Common myeloid progenitor, CD34-positive (primary cell): ENCODE results near the gene GRAMD1B.

ENCODE experiments used
- CTCF ChIA-PET: fragments of 350-600 bp; sonication (Branson Sonifier 250); formaldehyde crosslinking; loops from one replicate; lab custom pipeline; 2021; ENCODE audit warnings: antibody characterized with exemption; lab: Charles Lee
- POLR2A ChIA-PET: fragments of 350-600 bp; sonication (Branson Sonifier 250); formaldehyde crosslinking; loops from one replicate; lab custom pipeline; 2021; ENCODE audit warnings: antibody characterized with exemption; lab: Charles Lee
- DNase-seq, 3 donors: peaks; one replicate each; pipeline versions ENCODE4 v3.0.0 to v3.0.0-alpha.2; 2013
- H3K27ac ChIP-seq, 2 experiments: 1 replicate in 1 of 2; 2 replicates in 1 of 2; pipeline ENCODE4 v1.7.0; 2013; ENCODE audit warnings: inconsistent platforms in 2 of 2, low read length in 2 of 2, mild to moderate bottlenecking in 2 of 2, low read depth in 1 of 2, moderate library complexity in 1 of 2; ENCODE audit not compliant: severe bottlenecking in 2 of 2, insufficient read depth in 1 of 2, poor library complexity in 1 of 2
- H3K27me3 ChIP-seq, 5 experiments: replicated peaks in 2 of 5; 1 replicate in 3 of 5; 2 replicates in 2 of 5; pipeline versions ENCODE4 v1.6.1 to v1.7.0; 2013; ENCODE audit warnings: low read length in 4 of 5, mild to moderate bottlenecking in 2 of 5, moderate library complexity in 2 of 5, inconsistent platforms in 1 of 5; ENCODE audit not compliant: insufficient read depth in 5 of 5, control insufficient read depth in 4 of 5
- H3K36me3 ChIP-seq, 4 experiments: 1 replicate in 2 of 4; 2 replicates in 2 of 4; pipeline versions ENCODE4 v1.6.1 to v1.7.0; 2013; ENCODE audit warnings: low read length in 3 of 4, control low read depth in 1 of 4, mild to moderate bottlenecking in 1 of 4; ENCODE audit not compliant: control insufficient read depth in 4 of 4, insufficient read depth in 4 of 4
- H3K4me1 ChIP-seq, 4 experiments: 1 replicate in 3 of 4; 2 replicates in 1 of 4; pipeline versions ENCODE4 v1.6.1 to v1.7.1; 2013; ENCODE audit warnings: low read length in 3 of 4, mild to moderate bottlenecking in 3 of 4, control low read depth in 1 of 4, inconsistent platforms in 1 of 4, moderate library complexity in 1 of 4; ENCODE audit not compliant: control insufficient read depth in 4 of 4, insufficient read depth in 4 of 4; ENCODE audit errors: control extremely low read depth in 1 of 4
- H3K4me3 ChIP-seq, 7 experiments: 1 replicate in 4 of 7; 2 replicates in 3 of 7; pipeline versions ENCODE4 v1.5.1 to v1.7.0; 2013; ENCODE audit warnings: mild to moderate bottlenecking in 7 of 7, low read length in 6 of 7, moderate library complexity in 6 of 7, inconsistent platforms in 2 of 7, low read depth in 2 of 7, control low read depth in 1 of 7; ENCODE audit not compliant: insufficient read depth in 4 of 7, control insufficient read depth in 1 of 7; ENCODE audit errors: extremely low read depth in 1 of 7
- H3K9me3 ChIP-seq, 5 experiments: 1 replicate in 4 of 5; 2 replicates in 1 of 5; pipeline versions ENCODE4 v1.6.1 to v1.7.1; 2013; ENCODE audit warnings: low read length in 4 of 5, mild to moderate bottlenecking in 2 of 5, inconsistent platforms in 1 of 5, low read depth in 1 of 5, moderate library complexity in 1 of 5; ENCODE audit not compliant: control insufficient read depth in 4 of 5, insufficient read depth in 2 of 5; ENCODE audit errors: control extremely low read depth in 1 of 5
- WGBS: methylation state at CpG from one replicate; pipeline ENCODE4 v1.1.5; 2013; ENCODE audit not compliant: insufficient coverage; 5-methylcytosine and 5-hydroxymethylcytosine counted together

Gene GRAMD1B

DNA sequence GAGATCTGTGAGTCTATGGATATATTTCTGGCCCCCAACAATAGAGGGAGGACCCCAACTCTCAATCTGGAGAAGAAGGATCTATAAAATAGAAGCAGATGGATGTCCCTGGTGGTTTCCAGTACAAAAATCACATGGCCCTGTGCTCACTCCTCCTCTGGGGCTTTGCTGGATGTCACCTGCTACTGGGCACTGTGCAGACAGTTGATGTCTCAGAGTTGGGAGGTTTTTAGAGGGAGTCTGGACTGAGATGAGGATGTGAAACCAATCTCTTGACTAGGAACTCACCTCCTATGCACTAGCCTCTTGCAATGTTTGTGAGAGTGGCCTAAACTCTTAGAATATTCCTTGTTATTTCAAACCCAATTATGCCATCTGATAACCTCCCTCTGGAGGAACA lies 117.1 kb downstream of the GRAMD1B start:
- H3K27ac ChIP-seq = no peak overlapping the region
- H3K9me3 ChIP-seq = no peaks in the 10 kb centered on the region
- POLR2A ChIA-PET = no interaction called here
- H3K4me1 ChIP-seq = peaks cover 0 to 9% (median 0%) of the 10 kb centered on the region in 4 experiments
- no peak for DNase-seq
- H3K4me3 ChIP-seq = no peak overlapping the region
- H3K36me3 ChIP-seq = no peaks in the 10 kb centered on the region
- CTCF ChIA-PET = interaction anchor here (1.2 kb wide), 1 partner anchor 10 kb away, joined by 4 read pairs; no protein-coding TSS in a partner anchor
- no peaks in the 10 kb centered on the region for H3K27me3 ChIP-seq

DNA sequence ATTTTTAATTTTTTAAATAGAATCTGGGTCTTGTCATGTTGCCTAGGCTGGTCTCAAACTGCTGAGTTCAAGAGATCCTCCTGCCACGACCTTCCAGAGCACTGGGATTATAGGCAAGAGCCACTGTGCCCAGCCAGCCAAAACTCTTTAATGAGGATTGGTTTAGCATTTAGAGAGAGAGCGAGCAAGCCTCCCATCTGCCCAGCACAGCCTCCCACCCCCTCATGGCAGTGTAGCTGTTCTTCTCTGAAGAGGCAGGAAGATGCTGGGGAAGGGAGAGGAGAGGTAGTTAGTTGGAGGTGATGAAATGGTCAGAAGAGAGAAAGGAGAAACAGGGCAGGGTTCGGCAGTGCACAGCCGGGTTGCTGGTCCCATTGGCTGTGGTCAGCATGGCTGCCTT lies 118.7 kb downstream of the GRAMD1B start:
- Histone ChIP-seq H3K4me3 (no peak overlapping the region), H3K27me3 (no peaks in the 10 kb centered on the region), H3K9me3 (no peaks in the 10 kb centered on the region), H3K36me3 (no peaks in the 10 kb centered on the region), H3K27ac (no peak overlapping the region), H3K4me1 (no peaks in the 10 kb centered on the region)
- ChIA-PET CTCF (interaction anchor here (0.5 kb wide), 1 partner anchor 32 kb away, joined by 3 read pairs; no protein-coding TSS in a partner anchor), POLR2A (no interaction called here)
- no peak for DNase-seq
- 100% methylated on average over 2 of the region's 4 CpGs for WGBS

DNA sequence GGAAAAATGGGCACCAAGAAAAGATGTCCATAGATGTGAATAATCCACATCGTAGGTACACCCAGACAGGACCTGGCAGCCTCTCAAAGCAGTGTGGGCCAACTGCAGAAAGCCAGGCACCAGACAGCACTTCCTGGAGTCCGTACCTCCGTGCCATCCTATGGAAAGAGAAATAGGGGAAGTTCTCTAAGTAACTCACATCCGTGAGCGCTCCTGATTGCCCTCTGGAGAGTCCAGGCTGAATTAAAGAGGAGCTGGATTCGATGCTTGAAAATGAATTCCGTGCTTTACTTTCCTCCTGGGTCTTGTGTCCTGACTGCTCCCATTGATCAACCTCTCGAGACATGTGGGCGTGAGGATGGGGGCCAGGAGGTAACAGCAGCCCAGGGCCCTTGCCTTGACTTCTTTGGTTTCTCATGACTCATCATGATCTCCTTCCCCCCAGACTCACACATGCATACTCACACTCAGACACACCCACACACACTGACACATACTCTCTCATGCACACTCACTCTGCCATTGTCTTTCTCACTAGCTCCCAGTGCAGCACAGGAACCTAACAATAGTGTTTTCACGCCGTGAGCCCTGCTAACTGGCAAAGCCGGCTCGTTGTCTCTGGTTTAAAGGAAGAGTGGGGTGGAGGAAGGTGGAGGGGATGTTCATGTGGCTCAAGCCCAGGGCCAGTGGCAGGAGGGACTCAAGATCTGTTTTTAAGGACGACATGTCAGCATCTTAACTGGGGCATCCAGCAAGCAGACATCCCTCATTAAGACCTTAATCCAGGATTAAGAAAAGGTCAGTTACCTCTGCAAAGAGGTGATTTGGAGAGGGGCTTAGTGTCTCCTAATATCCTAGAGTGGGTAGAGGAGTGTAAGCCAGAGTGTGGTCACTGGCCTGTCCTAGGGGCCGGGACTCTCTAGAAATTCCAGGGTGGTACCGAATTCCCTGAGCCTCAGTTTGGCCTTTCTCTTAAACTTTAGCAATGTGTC lies 120.2 kb downstream of the GRAMD1B start:
- Histone ChIP-seq H3K9me3 (no peaks in the 10 kb centered on the region), H3K36me3 (no peaks in the 10 kb centered on the region), H3K27me3 (no peaks in the 10 kb centered on the region), H3K4me1 (no peaks in the 10 kb centered on the region), H3K4me3 (no peak overlapping the region), H3K27ac (no peak overlapping the region)
- peak in 1 of 3 donors; percentile 33 for DNase-seq
- 92% methylated on average over 16 of the region's 16 CpGs for WGBS
- CTCF ChIA-PET = no interaction called here
- POLR2A ChIA-PET = no interaction called here

DNA sequence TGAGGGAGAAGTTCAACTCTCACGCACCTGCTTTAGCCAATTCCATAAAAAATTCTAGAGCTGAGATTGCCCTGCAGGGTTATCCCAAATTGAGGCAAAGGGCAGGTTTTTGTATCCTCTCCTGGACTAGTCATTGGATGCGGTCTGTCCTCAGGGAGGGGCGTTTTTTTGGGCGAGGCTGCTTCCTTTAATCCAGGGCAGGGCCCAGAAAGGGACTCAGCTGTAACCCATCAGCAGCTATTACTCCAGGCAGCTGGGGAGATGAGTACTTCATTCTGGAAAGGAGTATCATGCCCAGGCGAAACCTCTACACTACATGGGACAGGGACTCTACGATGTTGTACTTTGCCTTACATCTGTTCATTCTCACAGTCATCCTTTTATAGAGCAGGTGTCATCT lies 121.0 kb downstream of the GRAMD1B start:
- Histone ChIP-seq H3K9me3 (no peaks in the 10 kb centered on the region), H3K4me3 (no peak overlapping the region), H3K36me3 (no peaks in the 10 kb centered on the region), H3K27me3 (no peaks in the 10 kb centered on the region), H3K27ac (no peak overlapping the region), H3K4me1 (no peaks in the 10 kb centered on the region)
- ChIA-PET POLR2A (no interaction called here), CTCF (no interaction called here)
- WGBS = 94% methylated on average over 3 of the region's 6 CpGs
- no peak for DNase-seq

DNA sequence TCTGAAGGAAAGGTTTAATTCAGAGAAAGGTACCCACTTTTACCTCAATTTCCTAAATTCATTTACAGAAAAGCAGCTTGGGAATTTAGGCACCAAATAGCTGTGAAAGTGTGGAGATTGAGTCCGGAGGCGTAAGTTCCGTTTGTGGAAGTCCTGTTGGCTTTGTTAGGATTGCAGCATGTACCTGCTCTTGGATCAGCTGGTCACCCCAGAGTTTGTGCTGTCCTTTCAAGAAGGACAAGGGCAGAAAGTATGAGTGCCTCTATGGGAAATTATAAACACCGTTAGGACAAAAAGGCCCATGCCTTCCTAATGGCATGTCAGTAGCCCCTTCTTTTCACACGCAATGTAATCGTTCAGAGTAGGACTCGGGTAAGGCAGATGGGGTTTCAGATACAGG lies 126.6 kb downstream of the GRAMD1B start:
- DNase-seq = no peak
- H3K4me1 ChIP-seq = peaks cover 6 to 19% (median 16%) of the 10 kb centered on the region in 4 experiments
- ChIA-PET CTCF (interaction anchor here (0.5 to 5.9 kb wide), 2 partner anchors 22 to 88 kb away, joined by 3 to 36 read pairs; no protein-coding TSS in a partner anchor), POLR2A (no interaction called here)
- H3K9me3 ChIP-seq = no peaks in the 10 kb centered on the region
- H3K4me3 ChIP-seq = no peak overlapping the region
- no peaks in the 10 kb centered on the region for H3K36me3 ChIP-seq
- H3K27me3 ChIP-seq = no peaks in the 10 kb centered on the region
- H3K27ac ChIP-seq = no peak overlapping the region
- WGBS = 97% methylated on average over 6 of the region's 7 CpGs

DNA sequence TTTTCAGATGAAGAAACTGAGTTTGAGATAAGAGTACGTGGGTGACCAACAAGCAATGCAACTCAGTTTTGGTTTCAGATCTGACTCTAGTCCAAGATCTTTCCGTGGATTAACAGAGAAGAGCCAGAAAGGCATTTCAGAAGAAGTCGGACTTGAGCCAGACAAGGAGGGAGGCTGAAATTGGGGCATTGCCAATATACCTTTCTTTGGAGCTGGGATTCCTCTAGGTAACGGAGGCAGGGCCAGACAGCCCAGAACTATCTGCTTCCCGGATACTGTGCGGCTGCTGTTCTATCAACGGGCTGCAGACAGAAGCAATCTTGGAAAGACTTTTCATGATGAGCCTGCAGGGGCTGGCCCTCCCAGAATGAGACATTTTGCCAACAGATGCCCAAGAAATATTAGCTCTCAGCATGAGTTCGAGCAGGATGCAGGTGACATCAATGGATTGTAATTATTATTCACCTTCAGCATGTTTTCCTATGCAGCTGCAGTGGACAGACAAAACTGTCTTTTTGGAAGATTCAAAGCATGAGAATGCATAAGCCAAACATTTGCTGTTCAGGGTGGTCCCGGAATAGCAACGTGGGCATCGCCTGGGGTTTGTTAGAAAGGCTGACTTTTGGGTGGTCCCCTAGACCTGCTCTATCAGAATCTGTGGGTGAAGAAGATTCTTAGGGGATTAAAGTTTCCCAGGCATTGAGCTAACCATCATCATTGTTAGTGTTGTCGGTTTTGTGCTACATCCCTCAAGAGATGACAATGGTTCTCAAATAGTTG lies 128.7 kb downstream of the GRAMD1B start:
- peaks cover 6 to 22% (median 16%) of the 10 kb centered on the region in 4 experiments for H3K4me1 ChIP-seq
- CTCF ChIA-PET = interaction anchor here (0.6 to 5.9 kb wide), 4 partner anchors 12 to 127 kb away, joined by 3 to 36 read pairs (median 4); no protein-coding TSS in a partner anchor
- no peaks in the 10 kb centered on the region for H3K27me3 ChIP-seq
- no peak overlapping the region for H3K27ac ChIP-seq
- 98% methylated on average over 11 of the region's 12 CpGs for WGBS
- no peak for DNase-seq
- H3K36me3 ChIP-seq = no peaks in the 10 kb centered on the region
- H3K4me3 ChIP-seq = no peak overlapping the region
- H3K9me3 ChIP-seq = no peaks in the 10 kb centered on the region
- POLR2A ChIA-PET = no interaction called here
